AG04449 (cell line): ENCODE data around the gene OPA1.

ENCODE experiments used
- CTCF ChIA-PET: fragments of 350-600 bp; formaldehyde crosslinking; extraction: SDS; loops from one replicate; lab custom pipeline; 2021; ENCODE audit warnings: antibody characterized with exemption; lab: Yijun Ruan, JAX
- POLR2A ChIA-PET: fragments of 400-600, 350-600 bp; formaldehyde crosslinking; extraction: SDS; loops from one replicate; lab custom pipeline; 2020; ENCODE audit warnings: antibody characterized with exemption, inconsistent platforms; lab: Yijun Ruan, JAX
- DNase-seq: peaks from one replicate; pipeline ENCODE4 v3.0.0-alpha.2; 2010; ENCODE audit warnings: low read depth, low spot score
- H3K4me3 ChIP-seq: 2 replicates; pipeline ENCODE4 v1.5.1; 2011; ENCODE audit warnings: low read depth, mild to moderate bottlenecking, control low read depth, low read length
- CTCF ChIP-seq: IDR thresholded peaks from one replicate; pipeline ENCODE4 v1.5.1; 2011; ENCODE audit warnings: mild to moderate bottlenecking, moderate library complexity, low read length, control low read depth, inconsistent platforms; ENCODE audit not compliant: insufficient read depth; ENCODE audit errors: missing control alignments

The OPA1 gene

GRCh38 chr3:193660698-193661411 is 67.8 kb downstream of the OPA1 start:
- no peak for TF ChIP-seq CTCF
- CTCF ChIA-PET: interaction anchor here (0.7 to 9.0 kb wide), 5 partner anchors 8 to 684 kb away, joined by 3 to 86 read pairs (median 8); no protein-coding TSS in a partner anchor
- POLR2A ChIA-PET: no interaction called here
- no peak for DNase-seq
- H3K4me3 ChIP-seq: no peak overlapping the region

GRCh38 chr3:193662757-193663322 is 69.8 kb downstream of the OPA1 start:
- TF ChIP-seq CTCF: no peak
- CTCF ChIA-PET: interaction anchor here (1.2 to 9.0 kb wide), 7 partner anchors 12 to 743 kb away, joined by 3 to 86 read pairs (median 3); no protein-coding TSS in a partner anchor
- no peak overlapping the region for H3K4me3 ChIP-seq
- POLR2A ChIA-PET: no interaction called here
- DNase-seq: no peak

DNA sequence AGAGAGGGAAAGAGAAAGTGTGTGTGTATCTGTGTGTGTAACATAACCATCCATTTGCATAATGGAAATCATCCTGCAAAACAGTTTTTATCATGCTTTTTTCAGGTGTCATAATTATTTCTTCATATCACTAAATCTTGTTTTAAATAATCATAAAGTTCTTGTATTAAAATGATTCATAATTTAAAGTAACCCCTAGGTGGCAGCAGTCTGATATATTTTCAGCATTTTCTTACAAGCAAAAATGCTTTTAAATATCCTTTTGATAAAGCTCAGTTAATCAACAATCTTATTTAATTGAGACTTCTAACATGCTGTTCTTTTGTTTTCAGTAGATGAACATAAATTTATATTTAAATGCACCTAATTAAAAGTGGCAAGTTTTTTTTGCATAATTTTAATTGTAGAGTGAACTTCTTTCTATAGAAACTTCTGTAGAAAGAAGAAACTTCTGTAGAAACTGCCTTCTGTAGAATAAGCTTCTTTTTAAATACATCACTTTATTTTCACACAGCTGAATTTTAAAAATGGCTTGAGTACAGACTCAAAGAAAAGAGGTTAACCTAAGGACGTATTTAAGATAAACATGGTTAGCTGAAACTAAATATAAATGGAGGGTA is 72.5 kb downstream of the OPA1 start:
- POLR2A ChIA-PET: no interaction called here
- CTCF ChIA-PET: interaction anchor here (0.7 to 9.0 kb wide), 24 partner anchors 9 to 681 kb away, joined by 3 to 86 read pairs (median 8); partner anchors contain the start of gene HES1
- no peak for DNase-seq
- H3K4me3 ChIP-seq: no peak overlapping the region
- no peak for TF ChIP-seq CTCF

- CTCF ChIA-PET: interaction anchor here (1.2 to 3.9 kb wide), 3 partner anchors 10 to 641 kb away, joined by 3 to 33 read pairs (median 4); no protein-coding TSS in a partner anchor
These were observed 80.8 kb downstream of the OPA1 start for GRCh38 chr3:193673845-193674244.

DNA sequence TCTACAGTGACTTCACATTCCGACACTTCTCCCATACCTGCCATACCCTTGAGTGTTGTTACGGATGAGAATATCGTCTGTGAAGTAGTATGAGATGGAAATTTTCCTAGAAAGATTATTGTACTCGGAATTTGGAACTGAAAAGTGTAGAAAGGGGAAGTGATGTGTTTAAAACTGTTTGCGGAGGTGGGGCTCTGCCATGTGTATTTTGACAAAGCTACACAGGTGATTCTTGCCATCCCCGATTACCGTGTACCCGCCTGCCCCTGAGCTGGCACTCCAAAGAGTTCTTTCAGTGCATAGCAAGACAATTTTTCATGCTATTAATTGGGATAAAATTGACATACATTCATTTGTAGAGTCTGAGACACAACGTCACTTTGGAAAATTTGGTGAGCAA is 81.7 kb downstream of the OPA1 start:
- no peak for TF ChIP-seq CTCF
- ChIA-PET POLR2A (no interaction called here), CTCF (interaction anchor here (1.2 to 3.9 kb wide), 2 partner anchors 11 to 640 kb away, joined by 4 to 33 read pairs; no protein-coding TSS in a partner anchor)
- no peak overlapping the region for H3K4me3 ChIP-seq
- no peak for DNase-seq

More at GRCh38 chr3:193673845-193674244, 80.8 kb downstream of the OPA1 start:
- H3K4me3 ChIP-seq: no peak overlapping the region
- POLR2A ChIA-PET: no interaction called here
- DNase-seq: no peak
- TF ChIP-seq CTCF: no peak

GRCh38 chr3:193677734-193678133 is 84.7 kb downstream of the OPA1 start:
- CTCF ChIA-PET: interaction anchor here (1.3 to 2.1 kb wide), 2 partner anchors 12 to 14 kb away, joined by 3 to 11 read pairs; no protein-coding TSS in a partner anchor
- no peak for TF ChIP-seq CTCF
- no peak overlapping the region for H3K4me3 ChIP-seq
- POLR2A ChIA-PET: no interaction called here
- no peak for DNase-seq
